ENCODE measurements around the gene CEP85. TPM values are rescaled to one million over a fixed set of nuclear protein-coding genes. Genes with fewer than 3 reads are reported as not detected.
A peak's percentile ranks its signal among the peaks of the same experiment; 100 is the strongest.

CEP85 gene
- total and polyA plus RNA-seq, 2 of the 13 experiments (the other 11 are each of a cell fraction or from before 2014, with no cell fraction given): 16.1 to 26.7 TPM

DNA sequence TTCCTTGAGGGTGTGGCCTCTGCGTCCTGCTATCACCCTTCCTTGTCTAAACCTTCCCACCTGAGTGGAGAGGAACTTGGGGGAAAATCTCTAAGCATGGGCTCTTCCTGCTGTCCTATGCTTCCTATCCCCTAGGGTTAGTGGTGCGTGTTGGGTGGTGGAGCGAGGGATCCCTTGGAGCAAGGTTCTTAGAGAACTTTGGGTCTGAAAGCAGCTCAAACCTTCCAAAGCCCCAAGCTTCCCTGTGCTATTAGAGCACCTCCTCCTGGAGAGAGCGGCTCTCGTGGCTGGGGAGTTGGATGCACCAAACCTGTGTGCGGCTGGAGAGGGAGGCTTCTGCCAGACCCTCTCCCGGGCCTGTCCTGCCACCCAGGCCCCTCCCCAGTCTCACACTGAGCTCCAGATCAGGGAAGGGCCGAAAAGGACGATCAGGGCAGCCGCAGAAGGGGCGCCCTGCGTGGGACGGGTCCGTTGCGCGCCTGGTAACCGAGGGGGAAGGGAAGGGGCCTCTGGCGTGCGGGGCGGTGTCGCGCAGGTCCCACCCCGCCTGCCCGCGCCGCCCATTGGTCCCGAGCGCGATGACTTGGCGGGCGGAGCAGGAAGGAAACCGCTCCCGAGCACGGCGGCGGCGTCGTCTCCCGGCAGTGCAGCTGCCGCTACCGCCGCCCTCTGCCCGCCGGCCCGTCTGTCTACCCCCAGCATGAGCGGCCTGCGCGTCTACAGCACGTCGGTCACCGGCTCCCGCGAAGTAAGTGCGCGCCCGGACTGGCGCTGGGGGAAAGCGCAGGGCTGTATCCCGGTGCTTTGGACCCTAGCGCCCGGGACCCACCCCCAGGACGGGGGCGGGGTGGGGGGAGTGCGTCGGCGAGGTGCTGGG lies 45.7 kb downstream of the CEP85 start, which contains the start of gene SH3BGRL3 (continued):
- TF ChIP-seq CBX5 (CRISPR knock-in tag; IDR thresholded peaks at IDR 0.05; ENCODE audit: borderline replicate concordance) (no peak), ZNF530 (CRISPR knock-in tag; IDR thresholded peaks at IDR 0.05; ENCODE audit: low read depth) (no peak), THAP11 (CRISPR knock-in tag; IDR thresholded peaks at IDR 0.05) (peak; percentile 25; the same call in 1 of the 2 replicates), KAT7 (CRISPR knock-in tag; IDR thresholded peaks at IDR 0.05; ENCODE audit: borderline replicate concordance) (no peak), ZMAT3 (CRISPR knock-in tag; conservative IDR thresholded peaks at IDR 0.05) (no peak; the same call in 1 of the 2 replicates), ZNF766 (CRISPR knock-in tag; IDR thresholded peaks at IDR 0.05; ENCODE audit: borderline replicate concordance) (0 out of 2 replicates have a peak, but pooled peaks have one; percentile 20), REXO4 (CRISPR knock-in tag; IDR thresholded peaks at IDR 0.05; ENCODE audit: borderline replicate concordance) (no peak), MTF1 (CRISPR knock-in tag; IDR thresholded peaks at IDR 0.05) (no peak), ZNF772 (CRISPR knock-in tag; IDR thresholded peaks at IDR 0.05) (peak; percentile 75; the same call in 1 of the 2 replicates), STAG1 (CRISPR knock-in tag; IDR thresholded peaks at IDR 0.05) (no peak), ZNF616 (CRISPR knock-in tag; IDR thresholded peaks at IDR 0.05; ENCODE audit: low read depth) (no peak), NRL (CRISPR knock-in tag; IDR thresholded peaks at IDR 0.05; ENCODE audit: borderline replicate concordance) (peak; percentile 82), ZNF138 (CRISPR knock-in tag; IDR thresholded peaks at IDR 0.05; ENCODE audit: low read depth) (no peak), ZNF33A (CRISPR knock-in tag; IDR thresholded peaks at IDR 0.05; ENCODE audit: borderline replicate concordance) (no peak), TBL1XR1 (IDR thresholded peaks at IDR 0.05; ENCODE audit: borderline replicate concordance, low read length, partially characterized antibody) (no peak), NONO (IDR thresholded peaks at IDR 0.05) (no peak), NONO (CRISPR knock-in tag; conservative IDR thresholded peaks at IDR 0.05) (0 out of 2 replicates have a peak, but pooled peaks have one; percentile 50), PHF21A (CRISPR knock-in tag; IDR thresholded peaks at IDR 0.05) (no peak)
- TF ChIP-seq, protein P1, sequence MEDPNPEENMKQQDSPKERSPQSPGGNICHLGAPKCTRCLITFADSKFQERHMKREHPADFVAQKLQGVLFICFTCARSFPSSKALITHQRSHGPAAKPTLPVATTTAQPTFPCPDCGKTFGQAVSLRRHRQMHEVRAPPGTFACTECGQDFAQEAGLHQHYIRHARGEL (CRISPR knock-in tag; IDR thresholded peaks at IDR 0.05): no peak
- TF ChIP-seq, protein P2, sequence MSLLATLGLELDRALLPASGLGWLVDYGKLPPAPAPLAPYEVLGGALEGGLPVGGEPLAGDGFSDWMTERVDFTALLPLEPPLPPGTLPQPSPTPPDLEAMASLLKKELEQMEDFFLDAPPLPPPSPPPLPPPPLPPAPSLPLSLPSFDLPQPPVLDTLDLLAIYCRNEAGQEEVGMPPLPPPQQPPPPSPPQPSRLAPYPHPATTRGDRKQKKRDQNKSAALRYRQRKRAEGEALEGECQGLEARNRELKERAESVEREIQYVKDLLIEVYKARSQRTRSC (CRISPR knock-in tag; IDR thresholded peaks at IDR 0.05; ENCODE audit: low read depth): no peak
- TF ChIP-seq, protein P3, sequence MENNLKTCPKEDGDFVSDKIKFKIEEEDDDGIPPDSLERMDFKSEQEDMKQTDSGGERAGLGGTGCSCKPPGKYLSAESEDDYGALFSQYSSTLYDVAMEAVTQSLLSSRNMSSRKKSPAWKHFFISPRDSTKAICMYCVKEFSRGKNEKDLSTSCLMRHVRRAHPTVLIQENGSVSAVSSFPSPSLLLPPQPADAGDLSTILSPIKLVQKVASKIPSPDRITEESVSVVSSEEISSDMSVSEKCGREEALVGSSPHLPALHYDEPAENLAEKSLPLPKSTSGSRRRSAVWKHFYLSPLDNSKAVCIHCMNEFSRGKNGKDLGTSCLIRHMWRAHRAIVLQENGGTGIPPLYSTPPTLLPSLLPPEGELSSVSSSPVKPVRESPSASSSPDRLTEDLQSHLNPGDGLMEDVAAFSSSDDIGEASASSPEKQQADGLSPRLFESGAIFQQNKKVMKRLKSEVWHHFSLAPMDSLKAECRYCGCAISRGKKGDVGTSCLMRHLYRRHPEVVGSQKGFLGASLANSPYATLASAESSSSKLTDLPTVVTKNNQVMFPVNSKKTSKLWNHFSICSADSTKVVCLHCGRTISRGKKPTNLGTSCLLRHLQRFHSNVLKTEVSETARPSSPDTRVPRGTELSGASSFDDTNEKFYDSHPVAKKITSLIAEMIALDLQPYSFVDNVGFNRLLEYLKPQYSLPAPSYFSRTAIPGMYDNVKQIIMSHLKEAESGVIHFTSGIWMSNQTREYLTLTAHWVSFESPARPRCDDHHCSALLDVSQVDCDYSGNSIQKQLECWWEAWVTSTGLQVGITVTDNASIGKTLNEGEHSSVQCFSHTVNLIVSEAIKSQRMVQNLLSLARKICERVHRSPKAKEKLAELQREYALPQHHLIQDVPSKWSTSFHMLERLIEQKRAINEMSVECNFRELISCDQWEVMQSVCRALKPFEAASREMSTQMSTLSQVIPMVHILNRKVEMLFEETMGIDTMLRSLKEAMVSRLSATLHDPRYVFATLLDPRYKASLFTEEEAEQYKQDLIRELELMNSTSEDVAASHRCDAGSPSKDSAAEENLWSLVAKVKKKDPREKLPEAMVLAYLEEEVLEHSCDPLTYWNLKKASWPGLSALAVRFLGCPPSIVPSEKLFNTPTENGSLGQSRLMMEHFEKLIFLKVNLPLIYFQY (CRISPR knock-in tag; IDR thresholded peaks at IDR 0.05; ENCODE audit: borderline replicate concordance): no peak
- TF ChIP-seq, protein P4, sequence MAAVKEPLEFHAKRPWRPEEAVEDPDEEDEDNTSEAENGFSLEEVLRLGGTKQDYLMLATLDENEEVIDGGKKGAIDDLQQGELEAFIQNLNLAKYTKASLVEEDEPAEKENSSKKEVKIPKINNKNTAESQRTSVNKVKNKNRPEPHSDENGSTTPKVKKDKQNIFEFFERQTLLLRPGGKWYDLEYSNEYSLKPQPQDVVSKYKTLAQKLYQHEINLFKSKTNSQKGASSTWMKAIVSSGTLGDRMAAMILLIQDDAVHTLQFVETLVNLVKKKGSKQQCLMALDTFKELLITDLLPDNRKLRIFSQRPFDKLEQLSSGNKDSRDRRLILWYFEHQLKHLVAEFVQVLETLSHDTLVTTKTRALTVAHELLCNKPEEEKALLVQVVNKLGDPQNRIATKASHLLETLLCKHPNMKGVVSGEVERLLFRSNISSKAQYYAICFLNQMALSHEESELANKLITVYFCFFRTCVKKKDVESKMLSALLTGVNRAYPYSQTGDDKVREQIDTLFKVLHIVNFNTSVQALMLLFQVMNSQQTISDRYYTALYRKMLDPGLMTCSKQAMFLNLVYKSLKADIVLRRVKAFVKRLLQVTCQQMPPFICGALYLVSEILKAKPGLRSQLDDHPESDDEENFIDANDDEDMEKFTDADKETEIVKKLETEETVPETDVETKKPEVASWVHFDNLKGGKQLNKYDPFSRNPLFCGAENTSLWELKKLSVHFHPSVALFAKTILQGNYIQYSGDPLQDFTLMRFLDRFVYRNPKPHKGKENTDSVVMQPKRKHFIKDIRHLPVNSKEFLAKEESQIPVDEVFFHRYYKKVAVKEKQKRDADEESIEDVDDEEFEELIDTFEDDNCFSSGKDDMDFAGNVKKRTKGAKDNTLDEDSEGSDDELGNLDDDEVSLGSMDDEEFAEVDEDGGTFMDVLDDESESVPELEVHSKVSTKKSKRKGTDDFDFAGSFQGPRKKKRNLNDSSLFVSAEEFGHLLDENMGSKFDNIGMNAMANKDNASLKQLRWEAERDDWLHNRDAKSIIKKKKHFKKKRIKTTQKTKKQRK (IDR thresholded peaks at IDR 0.05; ENCODE audit: low read length): no peak

Data from HepG2 (cell line).